HG02885 (cell line): ENCODE measurements around the gene DPP10.
"Not testable (repeated sequence)": the region's sequence is repeated elsewhere in the genome, so short reads cannot be mapped to it uniquely, and the experiment has no call there.

Source experiments
- ATAC-seq: cut with Tn5 transposase; IDR thresholded peaks from one replicate; pipeline ENCODE4 v1.9.1; 2021; ENCODE audit warnings: mild to moderate bottlenecking; ENCODE audit not compliant: unreplicated experiment, poor library complexity

The DPP10 gene

DNA sequence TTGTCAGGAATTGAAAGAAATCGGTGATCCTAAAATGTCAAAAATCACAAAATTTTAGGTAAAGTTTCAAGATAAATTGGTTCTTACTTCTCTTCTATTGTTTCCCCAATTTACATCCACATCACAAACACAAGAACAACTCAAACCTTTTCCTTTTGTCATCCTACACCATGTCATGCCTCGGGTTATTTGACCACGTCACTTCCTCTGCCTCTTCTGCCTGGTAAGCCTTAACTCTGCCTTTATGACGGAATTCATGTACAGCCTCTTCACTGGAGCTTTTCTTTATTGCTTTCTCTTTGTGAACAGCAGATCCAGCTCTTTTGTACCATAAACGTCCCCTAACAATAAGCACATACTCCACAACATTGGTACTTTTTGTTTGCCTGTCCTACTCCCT is 258.0 kb downstream of the DPP10 start:
- ATAC-seq = no peak

DNA sequence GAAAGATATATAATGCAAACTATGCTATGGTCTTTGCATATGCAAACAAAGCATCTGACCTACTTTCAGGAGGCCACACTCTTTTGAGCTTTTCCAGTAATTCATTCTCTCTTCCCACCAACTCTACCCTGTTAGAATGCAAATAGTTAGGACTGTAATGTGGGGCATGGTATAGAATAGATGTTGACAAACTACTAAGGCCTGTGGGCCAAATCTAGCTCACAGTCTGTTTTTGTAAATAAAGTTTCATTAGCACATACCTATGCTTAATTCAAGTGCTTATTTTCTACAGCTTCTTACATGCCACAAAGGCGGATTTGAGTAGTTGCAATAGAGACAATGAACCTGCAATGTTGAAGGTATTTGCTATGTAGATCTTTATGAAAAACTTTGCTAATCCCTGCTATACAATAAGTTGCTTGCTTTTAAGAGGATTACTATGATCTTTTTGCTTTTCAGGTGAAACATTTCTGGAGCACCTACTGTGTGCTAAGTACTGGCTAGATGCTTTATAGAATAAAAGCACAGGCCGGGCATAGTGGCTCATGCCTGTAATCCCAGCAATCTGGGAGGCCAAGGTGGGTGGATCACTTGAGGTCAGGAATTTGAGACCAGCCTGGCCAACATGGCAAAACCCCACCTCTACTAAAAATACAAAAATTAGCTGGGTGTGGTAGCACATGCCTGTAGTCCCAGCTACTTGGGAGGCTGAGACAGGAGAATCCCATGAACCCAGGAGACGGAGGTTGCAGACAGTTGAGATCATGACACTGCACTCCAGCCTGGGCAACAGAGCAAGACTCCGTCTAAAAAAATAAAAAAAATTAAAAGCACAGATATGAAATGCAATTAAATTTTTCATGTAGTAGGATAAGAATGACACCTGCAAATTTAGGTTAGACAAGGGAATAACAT is 267.8 kb downstream of the DPP10 start:
- ATAC-seq = no peak

DNA sequence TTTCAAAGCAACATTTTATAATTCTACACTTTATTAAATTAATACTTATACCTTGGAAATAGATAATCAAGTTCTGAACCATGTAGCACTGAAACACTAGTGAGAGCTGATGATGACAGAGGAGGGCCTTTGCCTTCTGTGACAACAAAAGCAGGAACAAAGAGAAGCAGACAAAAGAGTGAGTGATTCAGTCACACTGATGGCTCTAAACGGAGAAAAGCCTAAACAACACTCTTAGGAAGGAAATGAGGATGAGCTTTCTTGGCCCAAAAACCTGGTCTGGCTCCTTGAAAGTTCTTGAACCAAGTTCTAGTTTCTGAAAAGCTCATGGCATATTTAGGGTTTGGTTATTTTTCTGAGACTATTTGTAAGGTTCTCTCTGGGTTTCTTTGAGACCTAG is 271.9 kb downstream of the DPP10 start:
- ATAC-seq = no peak

- no peak for ATAC-seq
Measured at GRCh38 chr2:114717049-114717448, 274.6 kb downstream of the DPP10 start.

DNA sequence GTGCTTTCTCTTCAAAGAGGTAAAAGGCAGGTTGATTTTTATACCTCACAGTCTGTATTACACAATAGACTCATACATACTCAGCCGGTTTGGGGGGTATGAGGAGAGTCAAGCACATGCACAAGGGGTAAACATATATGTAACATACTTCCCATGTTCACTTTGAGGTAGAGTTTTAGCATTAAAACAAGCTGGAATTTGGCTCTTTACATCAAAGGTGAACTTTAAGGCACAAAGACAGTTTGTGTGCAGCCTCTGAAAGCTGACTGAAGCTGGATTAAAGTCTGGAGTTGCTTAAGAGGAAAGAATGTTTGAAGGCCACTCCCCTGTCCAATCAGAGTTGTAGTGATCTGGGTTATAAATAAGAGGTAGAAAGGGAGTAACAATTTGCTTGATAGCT is 282.0 kb downstream of the DPP10 start:
- no peak for ATAC-seq

- ATAC-seq = no peak
Measured at GRCh38 chr2:114727012-114727411, 284.6 kb downstream of the DPP10 start.

- no peak for ATAC-seq
Measured at GRCh38 chr2:114728372-114728771, 285.9 kb downstream of the DPP10 start.

DNA sequence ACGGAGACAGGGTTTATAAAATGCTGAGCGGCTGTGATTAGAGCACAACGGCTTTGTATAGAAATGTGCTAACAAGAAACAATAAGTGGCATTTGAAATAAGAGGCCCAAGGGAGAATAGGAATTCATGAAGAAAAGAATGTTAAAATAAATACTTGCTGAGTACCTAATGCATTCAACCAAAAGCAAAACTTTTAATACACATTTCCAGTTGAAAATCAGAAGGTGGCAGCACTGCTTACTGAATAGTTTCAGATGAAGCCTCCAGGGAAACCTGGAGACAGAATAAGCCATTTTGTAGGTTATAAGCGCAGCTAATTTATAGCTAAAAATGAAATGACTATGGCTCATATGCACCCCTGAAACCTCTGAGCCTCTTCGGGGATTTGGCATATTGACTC is 286.6 kb downstream of the DPP10 start:
- ATAC-seq = no peak

GRCh38 chr2:114735126-114735525 is 292.7 kb downstream of the DPP10 start:
- no peak for ATAC-seq

DNA sequence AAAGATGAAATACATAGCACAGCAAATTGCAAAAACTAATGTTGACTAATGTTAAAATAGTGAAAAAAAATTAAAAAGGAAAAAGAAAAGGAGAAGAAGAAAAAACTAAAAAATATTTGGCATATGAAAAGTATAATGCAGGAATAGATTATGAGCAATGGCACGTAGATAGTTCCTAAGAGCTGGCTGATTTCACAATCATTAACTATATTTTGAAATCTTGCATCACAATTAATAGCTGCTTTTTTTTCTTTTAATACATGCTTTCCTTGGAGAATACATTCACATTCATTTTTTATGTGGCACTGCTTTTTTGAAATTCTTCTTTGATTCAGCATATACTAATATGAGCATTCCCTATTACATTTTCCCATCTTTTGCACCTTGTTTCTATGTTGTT is 299.8 kb downstream of the DPP10 start:
- ATAC-seq = no peak

- no peak for ATAC-seq
Measured at GRCh38 chr2:114745700-114746099, 303.3 kb downstream of the DPP10 start.

DNA sequence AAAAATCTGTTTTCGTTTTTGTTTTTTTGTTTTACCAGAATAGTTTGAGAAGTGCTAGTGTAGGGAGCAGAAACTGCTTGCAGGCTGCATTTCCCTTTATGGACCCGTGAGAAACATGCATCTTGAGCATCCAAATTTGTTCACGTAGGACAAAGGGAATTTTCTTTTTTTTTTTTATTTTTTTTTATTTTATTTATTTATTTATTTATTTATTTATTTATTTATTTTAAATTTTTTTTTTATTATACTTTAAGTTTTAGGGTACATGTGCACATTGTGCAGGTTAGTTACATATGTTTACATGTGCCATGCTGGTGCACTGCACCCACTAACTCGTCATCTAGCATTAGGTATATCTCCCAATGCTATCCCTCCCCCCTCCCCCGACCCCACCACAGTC is 305.7 kb downstream of the DPP10 start:
- ATAC-seq = not testable (repeated sequence)

GRCh38 chr2:114752425-114752824 is 310.0 kb downstream of the DPP10 start:
- no peak for ATAC-seq

DNA sequence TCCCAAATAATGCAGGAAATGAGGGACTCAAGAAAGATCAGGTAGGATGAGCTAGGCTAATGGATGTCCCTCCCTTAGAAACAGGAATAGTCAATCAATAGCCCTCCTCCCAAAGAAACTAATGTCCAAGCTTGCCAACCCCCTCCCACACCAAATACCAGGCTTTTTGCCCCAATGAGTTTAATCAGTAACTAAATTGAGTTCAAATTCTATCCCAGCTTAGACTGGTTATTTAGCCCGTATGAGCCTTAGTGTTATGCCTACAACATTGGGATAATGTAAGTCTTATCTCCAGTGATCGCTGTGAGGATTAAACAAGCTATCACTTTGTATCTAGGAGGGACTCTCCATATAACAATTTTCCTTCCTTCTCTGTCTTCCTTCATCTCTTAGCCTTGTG is 310.7 kb downstream of the DPP10 start:
- ATAC-seq = no peak

DNA sequence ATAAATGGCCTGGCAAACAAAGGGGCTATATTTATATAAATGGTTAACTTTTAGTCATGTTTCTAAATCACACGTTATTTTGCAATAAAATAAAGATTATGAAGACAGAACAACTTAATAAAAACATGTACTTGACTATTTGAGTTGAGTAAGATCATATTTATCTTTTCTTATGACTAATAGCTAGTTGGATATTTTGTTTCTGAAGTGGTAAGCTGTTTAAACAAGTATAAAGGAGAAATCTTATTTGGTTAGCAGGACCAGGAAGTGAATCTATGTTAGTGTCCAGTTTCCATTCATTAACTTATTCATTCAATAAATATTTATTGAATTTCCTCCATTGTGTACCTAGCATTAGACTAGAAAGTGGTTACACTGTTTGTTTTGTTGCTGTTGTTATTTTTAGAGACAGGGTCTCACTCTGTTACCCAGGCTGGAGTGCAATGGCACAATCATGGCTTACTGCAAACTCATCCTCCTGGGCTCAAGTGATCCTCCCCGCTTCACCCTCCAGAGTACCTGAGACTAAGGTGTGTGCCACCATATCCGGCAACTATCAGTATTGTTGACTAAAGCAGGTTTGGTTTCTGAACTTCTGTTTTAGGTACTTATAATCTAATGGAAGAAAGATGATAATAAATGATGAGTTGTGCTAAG is 312.6 kb downstream of the DPP10 start:
- ATAC-seq = no peak

DNA sequence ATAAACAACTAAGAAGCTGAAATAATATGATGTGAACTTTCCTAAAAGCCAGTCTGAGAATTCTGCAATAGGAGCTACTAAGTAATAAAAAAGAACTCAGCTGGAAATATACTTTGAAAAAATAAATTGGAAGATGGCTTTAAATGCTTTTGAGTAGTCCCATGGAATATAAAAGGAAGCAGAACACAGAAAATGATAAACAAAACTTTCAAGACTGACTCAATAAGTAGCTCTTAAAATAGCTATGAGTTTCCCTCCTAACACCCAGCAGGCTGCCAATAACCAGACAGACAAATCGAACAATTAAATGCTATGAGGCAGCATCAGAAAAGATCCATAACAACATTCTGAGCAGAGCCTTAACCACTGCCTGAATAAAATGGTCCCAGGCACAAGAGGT is 319.9 kb downstream of the DPP10 start:
- no peak for ATAC-seq

DNA sequence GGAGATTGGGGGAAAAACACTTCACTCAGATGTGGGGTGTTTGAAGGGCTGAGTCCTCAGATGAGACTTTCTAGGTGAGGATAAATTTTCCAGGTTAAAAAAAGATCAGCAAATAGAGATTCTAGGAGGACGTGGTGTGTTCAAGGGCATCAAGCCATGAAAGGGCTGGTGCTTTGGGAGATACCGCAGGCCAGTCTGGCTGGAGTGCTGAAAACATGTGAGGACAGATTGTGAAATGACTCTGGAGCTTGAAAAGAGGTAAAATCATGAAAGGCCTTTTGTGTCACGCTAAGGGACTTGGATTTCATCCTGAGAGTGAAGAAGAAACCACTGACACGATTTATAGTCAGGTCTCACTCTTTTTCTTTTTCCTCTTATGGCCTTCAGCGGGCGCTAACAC is 320.5 kb downstream of the DPP10 start:
- ATAC-seq = no peak

DNA sequence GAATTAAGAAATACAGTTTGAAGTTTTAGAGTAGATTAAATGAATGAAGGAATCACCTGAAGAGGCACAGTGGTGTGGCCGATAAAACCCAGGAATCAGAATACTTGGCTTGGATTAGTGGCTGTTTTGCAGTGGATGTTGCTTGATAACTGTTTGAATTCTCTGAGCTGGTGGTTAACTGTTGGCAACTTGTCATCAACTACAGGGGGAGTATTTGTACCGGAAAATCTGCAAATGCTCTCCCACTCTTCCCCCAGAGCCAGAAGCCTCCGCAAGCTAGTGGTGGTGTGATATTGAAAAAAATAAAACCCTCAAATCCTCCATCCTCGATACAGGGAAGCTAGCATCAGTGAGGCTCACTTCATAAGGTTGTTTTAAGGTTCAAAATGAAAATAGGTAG is 326.7 kb downstream of the DPP10 start:
- no peak for ATAC-seq

DNA sequence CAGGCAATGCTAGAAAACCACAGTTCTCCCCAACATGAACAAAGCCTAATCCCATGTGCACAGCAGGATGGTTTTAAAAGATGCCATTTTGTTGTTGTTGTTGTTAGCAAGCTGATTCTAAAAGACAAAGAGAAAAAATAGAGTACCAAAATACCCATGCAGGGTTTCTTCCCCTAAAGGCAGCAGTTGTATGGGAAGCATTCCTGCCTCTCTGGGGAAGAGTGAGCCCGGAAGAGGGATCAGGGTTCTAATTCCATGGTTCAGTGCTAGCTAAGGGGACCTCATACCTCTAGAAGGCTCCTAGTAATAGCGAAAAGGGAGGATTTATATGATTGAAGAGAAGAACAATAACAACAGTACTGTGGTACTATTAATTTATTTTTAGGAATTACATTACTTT is 327.6 kb downstream of the DPP10 start:
- no peak for ATAC-seq

- ATAC-seq = no peak
Measured at GRCh38 chr2:114784046-114784445, 341.6 kb downstream of the DPP10 start.

DNA sequence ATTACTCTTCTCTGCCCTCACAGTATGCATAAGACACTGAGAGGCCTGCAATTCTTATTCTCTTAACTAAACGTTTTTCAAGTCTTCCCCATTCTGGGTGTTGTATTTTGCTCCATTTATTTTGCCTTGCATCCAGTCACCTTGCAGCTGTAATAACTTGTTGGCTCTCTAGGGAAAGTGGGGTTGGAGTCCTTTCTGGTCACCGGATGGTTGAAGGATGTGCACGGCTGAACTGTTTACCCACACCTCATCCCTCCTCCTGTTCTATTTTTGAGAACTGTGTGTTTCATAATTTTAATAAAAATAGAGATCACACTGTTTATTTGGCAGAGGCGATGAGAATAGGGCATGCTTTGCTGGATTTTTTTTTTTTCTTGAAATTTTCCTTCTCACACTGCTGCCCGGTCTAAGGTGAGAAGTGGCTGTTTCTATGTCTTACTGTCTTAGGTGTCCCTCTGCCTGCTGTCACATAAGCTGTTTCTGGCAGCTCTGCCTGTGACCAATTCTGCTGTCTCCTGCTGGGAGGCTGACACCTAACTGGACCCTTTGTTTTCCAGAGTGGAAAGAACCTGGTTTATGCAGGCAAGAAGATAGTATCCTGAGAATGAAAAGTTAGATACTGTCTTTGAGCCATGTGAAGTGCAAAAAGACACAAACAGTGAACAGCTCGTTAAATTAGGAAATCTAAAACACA is 342.6 kb downstream of the DPP10 start:
- ATAC-seq = no peak
